ENCODE measurements around the gene C1orf35. TPM values are rescaled to one million over a fixed set of nuclear protein-coding genes. Genes with fewer than 3 reads are reported as not detected.

C1orf35 gene
- 11.8 TPM for total RNA-seq
- 10 to 100 TPM; 12.8 to 15.1 (median 13.5) TPM for polyA plus RNA-seq (ENCODE audit: insufficient read depth in 1 of 8, insufficient read length in 8 of 8, low replicate concordance in 1 of 8)
- long read RNA-seq, donor 1, transcript C1orf35-201 (8 exons, 1,427 nt), result major isoform, 6 of 6 reads
- long read RNA-seq, donor 1, partial matches to known transcripts, result 0 of 6 reads
- long read RNA-seq, donor 1, other reads (novel, unspliced or antisense), result 0 of 6 reads
- long read RNA-seq, donor 2, result 0 reads
- long read RNA-seq, donor 3, transcript C1orf35-201 (8 exons, 1,427 nt), result major isoform, 8 of 23 reads
- long read RNA-seq, donor 3, partial matches to known transcripts, result 15 of 23 reads
- long read RNA-seq, donor 3, other reads (novel, unspliced or antisense), result 0 of 23 reads
- long read RNA-seq, donor 4, partial matches to known transcripts, result 0 of 2 reads
- long read RNA-seq, donor 4, other reads (novel, unspliced or antisense), result 0 of 2 reads
- long read RNA-seq, donor 5, transcript C1orf35-201 (8 exons, 1,427 nt), result major isoform, 12 of 33 reads
- long read RNA-seq, donor 5, partial matches to known transcripts, result 20 of 33 reads
- long read RNA-seq, donor 5, other reads (novel, unspliced or antisense), result 0 of 33 reads
- long read RNA-seq, donor 6, partial matches to known transcripts, result 8 of 12 reads
- long read RNA-seq, donor 6, other reads (novel, unspliced or antisense), result 0 of 12 reads
- long read RNA-seq, donor 7, partial matches to known transcripts, result 0 of 3 reads
- long read RNA-seq, donor 7, other reads (novel, unspliced or antisense), result 0 of 3 reads
- long read RNA-seq, donor 8, partial matches to known transcripts, result 0 of 1 reads
- long read RNA-seq, donor 8, other reads (novel, unspliced or antisense), result 0 of 1 reads
- long read RNA-seq, donor 9, result 0 reads
- long read RNA-seq, donor 10, result 0 reads
- long read RNA-seq, donor 11, partial matches to known transcripts, result 0 of 2 reads
- long read RNA-seq, donor 11, other reads (novel, unspliced or antisense), result 0 of 2 reads

DNA sequence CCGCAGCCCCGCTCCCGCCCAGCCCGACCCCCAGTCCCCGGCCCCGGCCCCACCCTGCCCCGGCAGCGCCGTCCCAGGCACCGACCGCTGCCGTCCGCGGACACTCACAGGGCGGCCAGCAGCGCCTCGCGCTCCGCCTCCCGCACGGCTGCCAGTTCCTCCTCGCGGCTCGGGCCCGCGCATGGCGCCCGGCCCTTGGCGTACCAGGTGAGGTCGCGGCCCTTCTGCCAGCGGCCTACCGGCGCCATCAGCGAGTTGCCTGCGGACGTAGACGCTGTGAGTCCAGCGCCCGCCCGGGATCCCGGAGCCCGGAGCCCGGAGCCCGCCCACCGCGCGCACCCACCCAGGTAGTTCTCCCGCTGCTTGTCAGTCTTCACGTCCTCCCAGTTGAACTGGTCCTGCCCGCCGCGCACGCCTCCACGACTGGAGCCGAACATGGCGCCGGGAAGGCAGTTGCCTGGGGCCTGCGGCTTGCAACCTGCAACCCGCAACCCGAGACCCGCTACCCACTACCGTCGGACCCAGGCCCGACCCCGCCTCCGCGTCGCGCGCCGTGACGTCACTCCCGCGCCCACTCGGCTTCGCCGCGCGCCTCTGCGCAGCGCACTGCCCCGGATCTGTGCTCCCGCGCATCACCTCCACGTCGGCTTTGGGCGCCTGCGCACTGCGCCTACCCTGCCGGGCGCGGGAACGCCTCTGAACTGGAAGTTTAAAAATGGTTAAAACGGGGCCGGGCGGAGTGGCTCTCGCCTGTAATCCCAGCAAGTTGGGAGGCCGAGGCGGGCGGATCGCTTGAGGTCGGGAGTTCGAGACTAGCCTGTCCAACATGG, at the start of gene C1orf35:
TSS of gene C1orf35 (minus strand) at position 535 of the 830 bp plus-strand sequence. CDS start at position 437, 98 bp downstream.
- WGBS (ENCODE audit: insufficient coverage), result under 1% methylated on average over 104 of the region's 104 CpGs
- peaks cover 53% of the 10 kb centered on the region for H3K36me3 ChIP-seq (ENCODE audit: control insufficient read depth, insufficient read depth, low read length)

DNA sequence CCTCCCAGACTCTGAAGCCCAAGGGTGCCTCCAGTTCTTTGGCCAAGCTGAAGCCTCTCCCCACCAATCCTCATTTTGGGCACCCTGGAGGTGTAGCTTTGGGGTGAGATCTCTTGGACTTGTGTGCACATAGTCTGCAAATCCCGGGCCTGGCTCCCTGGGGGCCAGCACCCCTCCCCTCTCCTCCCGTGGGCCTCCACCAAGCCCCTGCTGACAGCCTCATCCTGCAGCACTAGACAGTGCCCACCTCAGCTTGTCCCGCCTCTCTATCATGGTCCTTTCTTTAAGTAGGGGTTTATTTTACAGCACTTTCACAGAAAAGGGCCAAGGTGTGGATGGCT, 49.8 kb upstream of the C1orf35 start:
- H3K4me1 ChIP-seq (ENCODE audit: control insufficient read depth, insufficient read depth, low read length), result peaks cover 48% of the 10 kb centered on the region
- H3K4me3 ChIP-seq (ENCODE audit: low read length), result no peak overlapping the region
- no peaks in the 10 kb centered on the region for H3K9me3 ChIP-seq (replicated peaks; ENCODE audit: control insufficient read depth, low read depth, low read length)
- H3K36me3 ChIP-seq (ENCODE audit: control insufficient read depth, insufficient read depth, low read length), result peaks cover 11% of the 10 kb centered on the region
- H3K27me3 ChIP-seq (ENCODE audit: control insufficient read depth, insufficient read depth, low read length), result peaks cover 14% of the 10 kb centered on the region
- H3K27ac ChIP-seq (ENCODE audit: low read length), result no peak overlapping the region
- DNase-seq, result no peak
- no CpG with 5 or more reads among the region's 3 CpGs for WGBS (ENCODE audit: insufficient coverage)

More for the DNA sequence above, at the start of gene C1orf35:
- H3K9me3 ChIP-seq (replicated peaks; ENCODE audit: control insufficient read depth, low read depth, low read length), result no peaks in the 10 kb centered on the region
- no peaks in the 10 kb centered on the region for H3K27me3 ChIP-seq (ENCODE audit: control insufficient read depth, insufficient read depth, low read length)
- peaks cover 33% of the 10 kb centered on the region for H3K4me1 ChIP-seq (ENCODE audit: control insufficient read depth, insufficient read depth, low read length)
- H3K27ac ChIP-seq (ENCODE audit: low read length), result peak within 1 kb of the TSS; percentile 91
- peak; percentile 97 for DNase-seq
- H3K4me3 ChIP-seq (ENCODE audit: low read length), result peak within 1 kb of the TSS; percentile 91

DNA sequence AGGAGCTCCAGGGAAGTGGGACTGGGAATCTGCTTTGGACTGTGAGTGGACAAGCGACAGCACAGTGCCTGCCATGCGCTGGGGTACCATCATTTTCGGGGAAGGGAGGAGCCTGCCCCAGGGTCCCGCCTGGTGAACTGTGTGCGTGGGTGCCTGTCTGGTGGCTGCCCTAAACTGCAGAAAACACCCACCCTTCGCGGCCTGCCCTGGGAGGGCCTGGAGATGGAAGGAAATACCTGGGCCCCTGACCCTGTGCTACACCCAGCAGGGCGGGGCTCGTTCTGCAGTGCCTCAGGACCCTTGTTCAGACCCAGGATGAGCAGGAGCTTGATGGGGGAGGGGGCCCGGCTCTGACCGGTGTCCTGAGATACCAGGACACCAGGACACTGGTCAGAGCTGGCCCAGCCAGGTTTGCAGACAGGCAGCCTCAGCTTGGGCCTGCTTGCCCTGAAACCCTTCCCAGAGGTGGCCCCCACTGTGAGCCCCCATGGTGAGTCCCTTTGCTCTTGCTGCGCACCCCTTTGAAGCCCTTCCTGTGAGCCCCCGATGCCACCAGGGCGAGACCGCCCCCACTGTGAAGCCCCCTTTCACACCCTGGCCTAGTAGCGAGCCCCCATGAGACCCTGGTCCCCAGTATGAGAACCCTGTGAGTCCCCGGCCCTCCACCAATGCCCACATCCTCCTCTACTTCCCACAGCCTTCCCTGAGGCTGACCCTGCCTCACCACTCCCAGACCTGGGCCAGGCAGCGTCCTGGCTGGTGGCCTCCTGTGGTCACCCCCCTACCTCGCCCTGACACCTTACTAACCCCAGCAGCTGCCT, 49.2 kb upstream of the C1orf35 start:
- peaks cover 9% of the 10 kb centered on the region for H3K27me3 ChIP-seq (ENCODE audit: control insufficient read depth, insufficient read depth, low read length)
- H3K9me3 ChIP-seq (replicated peaks; ENCODE audit: control insufficient read depth, low read depth, low read length), result no peaks in the 10 kb centered on the region
- DNase-seq, result no peak
- H3K4me1 ChIP-seq (ENCODE audit: control insufficient read depth, insufficient read depth, low read length), result peaks cover 50% of the 10 kb centered on the region
- no peak overlapping the region for H3K27ac ChIP-seq (ENCODE audit: low read length)
- H3K36me3 ChIP-seq (ENCODE audit: control insufficient read depth, insufficient read depth, low read length), result peaks cover 17% of the 10 kb centered on the region
- 83% methylated on average over 12 of the region's 19 CpGs for whole genome bisulfite sequencing (ENCODE audit: insufficient coverage)
- no peak overlapping the region for H3K4me3 ChIP-seq (ENCODE audit: low read length)

DNA sequence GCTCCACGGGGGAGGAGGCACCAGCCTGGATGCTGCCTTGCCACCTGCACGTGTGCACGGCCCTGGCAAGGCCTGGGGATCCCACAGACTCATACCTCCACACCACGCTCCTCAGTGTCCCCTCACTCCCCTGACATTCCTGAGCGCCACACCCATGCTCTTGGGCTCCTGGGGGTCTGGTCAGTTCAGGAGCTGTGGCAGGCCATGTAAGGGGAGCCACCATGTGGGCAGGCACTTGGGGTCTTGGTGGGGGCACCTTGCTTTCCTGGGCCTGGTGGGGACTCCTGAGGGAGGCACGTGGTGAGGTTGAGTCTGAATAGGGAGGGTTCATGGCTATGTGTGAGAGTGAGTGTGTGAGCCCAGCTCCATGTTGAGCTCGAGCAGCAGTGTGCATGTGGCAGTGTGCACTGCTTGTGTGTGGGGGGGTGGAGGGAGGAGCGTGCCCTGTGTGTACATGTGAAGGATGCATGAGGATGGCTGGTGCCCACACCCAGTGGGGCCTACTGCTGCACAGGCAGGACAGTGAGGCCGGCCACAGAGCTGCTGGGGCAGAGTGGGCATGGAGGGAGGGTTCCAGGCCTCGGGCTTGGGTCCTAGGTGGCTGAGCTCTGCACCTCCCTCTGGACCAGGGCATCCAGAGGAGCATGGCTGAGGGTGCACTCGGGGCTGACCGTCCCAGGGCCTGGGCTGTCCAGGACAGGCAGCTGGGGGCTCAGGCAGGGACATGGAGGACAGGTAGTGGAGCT, 48.2 kb upstream of the C1orf35 start:
- WGBS (ENCODE audit: insufficient coverage), result 66% methylated on average over 10 of the region's 12 CpGs
- no peaks in the 10 kb centered on the region for H3K27me3 ChIP-seq (ENCODE audit: control insufficient read depth, insufficient read depth, low read length)
- H3K27ac ChIP-seq (ENCODE audit: low read length), result peak overlapping the region; percentile 39
- peaks cover 26% of the 10 kb centered on the region for H3K36me3 ChIP-seq (ENCODE audit: control insufficient read depth, insufficient read depth, low read length)
- no peak for DNase-seq
- H3K9me3 ChIP-seq (replicated peaks; ENCODE audit: control insufficient read depth, low read depth, low read length), result no peaks in the 10 kb centered on the region
- peaks cover 50% of the 10 kb centered on the region for H3K4me1 ChIP-seq (ENCODE audit: control insufficient read depth, insufficient read depth, low read length)
- no peak overlapping the region for H3K4me3 ChIP-seq (ENCODE audit: low read length)

DNA sequence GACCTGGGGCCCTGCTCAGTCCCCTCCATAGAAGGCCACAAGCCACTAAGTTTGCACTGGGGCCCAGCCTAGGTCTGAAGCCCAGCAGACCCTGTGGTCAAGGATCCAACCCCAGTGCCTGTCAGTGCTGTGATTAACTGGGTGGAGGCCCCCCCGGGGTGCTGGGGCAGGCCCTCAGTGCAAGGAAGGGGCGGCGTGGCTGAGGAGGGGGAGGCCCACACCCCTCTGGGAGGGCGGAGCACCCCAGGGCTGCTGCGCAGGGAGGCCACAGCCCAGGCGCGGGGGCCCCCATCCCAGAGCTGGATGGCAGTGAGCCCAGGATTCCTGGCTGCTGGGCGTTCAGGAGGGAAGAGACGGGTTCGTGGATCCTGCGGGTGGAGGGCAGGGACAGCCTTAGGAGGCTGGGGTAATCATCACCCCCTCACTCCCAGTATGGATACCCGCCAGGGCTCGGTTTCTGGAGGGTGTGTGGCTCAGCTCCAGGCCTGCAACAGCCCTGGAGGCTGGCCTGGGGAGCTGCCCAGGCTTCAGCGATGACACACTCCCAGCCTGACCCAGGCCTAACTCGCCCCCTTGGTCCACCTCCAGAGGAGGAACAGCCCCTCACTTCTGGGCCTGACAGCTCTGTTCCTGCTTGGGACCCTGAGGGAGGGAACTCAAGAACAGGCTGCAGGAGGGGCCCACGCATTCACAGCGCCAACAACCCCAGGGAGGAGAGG, 47.5 kb upstream of the C1orf35 start:
- 15% methylated on average over 7 of the region's 17 CpGs for WGBS (ENCODE audit: insufficient coverage)
- Histone ChIP-seq H3K4me1 (ENCODE audit: control insufficient read depth, insufficient read depth, low read length) (peaks cover 50% of the 10 kb centered on the region), H3K4me3 (ENCODE audit: low read length) (no peak overlapping the region), H3K9me3 (replicated peaks; ENCODE audit: control insufficient read depth, low read depth, low read length) (no peaks in the 10 kb centered on the region), H3K36me3 (ENCODE audit: control insufficient read depth, insufficient read depth, low read length) (peaks cover 33% of the 10 kb centered on the region), H3K27me3 (ENCODE audit: control insufficient read depth, insufficient read depth, low read length) (no peaks in the 10 kb centered on the region), H3K27ac (ENCODE audit: low read length) (peak overlapping the region; percentile 39)
- peak; percentile 88 for DNase-seq

DNA sequence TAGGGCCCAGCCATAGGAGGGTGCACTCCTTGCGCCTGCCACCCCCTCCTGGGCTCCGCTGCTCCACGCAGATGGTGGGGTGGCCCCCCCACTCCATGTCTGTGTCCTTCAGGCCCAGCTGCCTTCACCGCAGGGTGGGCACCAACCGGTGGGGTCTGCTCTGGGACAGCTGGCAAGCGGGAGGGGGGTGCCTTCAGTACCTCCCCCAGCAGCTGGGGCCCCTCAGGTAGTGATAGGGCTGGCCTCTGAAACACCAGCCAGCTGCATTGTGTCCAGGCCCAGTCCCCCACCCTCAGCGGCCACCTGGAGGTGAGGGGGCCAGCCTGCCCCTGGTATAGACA, 47.0 kb upstream of the C1orf35 start:
- no peak for DNase-seq
- 50% methylated on average over 1 of the region's 7 CpGs for WGBS (ENCODE audit: insufficient coverage)
- peaks cover 37% of the 10 kb centered on the region for H3K36me3 ChIP-seq (ENCODE audit: control insufficient read depth, insufficient read depth, low read length)
- no peak overlapping the region for H3K4me3 ChIP-seq (ENCODE audit: low read length)
- peak overlapping the region; percentile 39 for H3K27ac ChIP-seq (ENCODE audit: low read length)
- H3K4me1 ChIP-seq (ENCODE audit: control insufficient read depth, insufficient read depth, low read length), result peaks cover 47% of the 10 kb centered on the region
- no peaks in the 10 kb centered on the region for H3K27me3 ChIP-seq (ENCODE audit: control insufficient read depth, insufficient read depth, low read length)
- no peaks in the 10 kb centered on the region for H3K9me3 ChIP-seq (replicated peaks; ENCODE audit: control insufficient read depth, low read depth, low read length)

DNA sequence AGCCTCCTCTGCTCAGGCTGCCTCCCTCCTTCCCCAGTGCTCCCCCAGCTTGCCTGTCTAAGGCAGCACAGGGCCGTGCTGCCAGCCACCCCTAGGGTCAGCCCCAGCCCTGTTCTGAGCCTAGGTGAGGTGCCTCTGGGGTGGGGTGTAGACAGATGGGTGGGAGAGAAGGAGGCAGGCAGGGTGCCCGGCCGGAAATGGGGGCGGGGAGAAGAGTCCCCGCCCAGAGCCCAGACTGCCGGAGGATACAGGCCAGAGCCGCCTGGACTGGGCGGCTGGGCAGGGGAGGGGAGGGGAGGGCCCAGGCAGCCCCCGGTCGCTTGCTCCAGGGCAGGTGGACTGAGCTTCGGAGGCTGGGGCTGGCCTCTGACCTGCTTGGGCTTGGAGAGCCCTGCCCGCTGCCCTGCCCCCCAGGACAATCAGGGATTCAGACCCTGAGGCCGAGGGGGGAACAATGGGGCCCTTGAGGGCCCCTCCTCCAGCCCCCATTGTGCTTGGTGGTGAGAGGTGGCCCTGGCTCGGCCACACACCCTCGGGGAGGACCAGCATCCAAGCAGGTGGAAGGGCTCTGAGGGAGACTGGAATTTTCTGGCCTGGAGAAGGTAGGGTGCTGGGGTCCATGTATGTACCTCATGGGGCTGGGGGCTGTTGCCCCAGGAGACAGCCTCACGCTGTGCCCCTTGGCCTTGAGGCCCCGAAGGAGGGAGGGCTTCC, 46.4 kb upstream of the C1orf35 start, which contains the start of gene GJC2:
TSS of gene GJC2 (plus strand) at position 525 of the 714 bp plus-strand sequence. CDS start 7,829 bp downstream, outside the sequence.
- peaks cover 51% of the 10 kb centered on the region for H3K4me1 ChIP-seq (ENCODE audit: control insufficient read depth, insufficient read depth, low read length)
- H3K36me3 ChIP-seq (ENCODE audit: control insufficient read depth, insufficient read depth, low read length), result peaks cover 37% of the 10 kb centered on the region
- 24% methylated on average over 12 of the region's 17 CpGs for WGBS (ENCODE audit: insufficient coverage)
- DNase-seq, result peak; percentile 62
- peak within 1 kb of the TSS; percentile 39 for H3K27ac ChIP-seq (ENCODE audit: low read length)
- H3K27me3 ChIP-seq (ENCODE audit: control insufficient read depth, insufficient read depth, low read length), result no peaks in the 10 kb centered on the region
- no peaks in the 10 kb centered on the region for H3K9me3 ChIP-seq (replicated peaks; ENCODE audit: control insufficient read depth, low read depth, low read length)
- H3K4me3 ChIP-seq (ENCODE audit: low read length), result no peak within 1 kb of the TSS

DNA sequence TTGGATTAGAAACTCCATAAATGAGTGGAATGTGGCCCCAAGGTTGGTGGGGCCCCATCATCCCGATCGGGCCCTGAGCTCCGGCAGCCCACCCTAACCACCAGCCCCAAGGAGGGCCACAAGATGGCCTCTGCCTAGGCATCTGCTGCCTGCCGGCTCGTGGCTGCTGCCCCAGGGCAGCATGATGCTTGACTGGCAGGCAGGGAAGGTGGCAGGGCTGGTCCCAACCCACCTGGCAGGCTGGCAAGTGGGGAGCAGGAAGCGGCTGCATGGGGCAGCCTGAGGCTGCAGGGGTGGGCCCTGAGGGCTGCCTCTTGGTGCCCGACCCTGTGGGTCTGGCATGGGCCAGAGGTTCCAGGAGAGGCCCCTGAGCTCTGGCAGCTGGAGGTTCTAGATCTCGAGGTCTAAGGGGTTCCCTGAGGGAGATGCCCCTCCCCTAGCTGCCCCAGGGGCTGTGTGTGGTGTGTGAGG, 45.8 kb upstream of the C1orf35 start:
- H3K27me3 ChIP-seq (ENCODE audit: control insufficient read depth, insufficient read depth, low read length), result no peaks in the 10 kb centered on the region
- WGBS (ENCODE audit: insufficient coverage), result 81% methylated on average over 8 of the region's 8 CpGs
- no peak overlapping the region for H3K4me3 ChIP-seq (ENCODE audit: low read length)
- H3K4me1 ChIP-seq (ENCODE audit: control insufficient read depth, insufficient read depth, low read length), result peaks cover 56% of the 10 kb centered on the region
- no peak for DNase-seq
- peak overlapping the region; percentile 35 for H3K27ac ChIP-seq (ENCODE audit: low read length)
- peaks cover 42% of the 10 kb centered on the region for H3K36me3 ChIP-seq (ENCODE audit: control insufficient read depth, insufficient read depth, low read length)
- no peaks in the 10 kb centered on the region for H3K9me3 ChIP-seq (replicated peaks; ENCODE audit: control insufficient read depth, low read depth, low read length)
